ENCODE measurements around the gene CYP27A1.
"Not testable (repeated sequence)": the region's sequence is repeated elsewhere in the genome, so short reads cannot be mapped to it uniquely, and the experiment has no call there.

CYP27A1 gene

GRCh38 chr2:218830526-218831306 lies 48.8 kb downstream of the CYP27A1 start:
- in situ Hi-C loops (cut with HindIII; ENCODE audit: low sequenced_read_pairs): no loop called here

- in situ Hi-C loops (cut with HindIII; ENCODE audit: low sequenced_read_pairs): no loop called here
These were observed 49.5 kb downstream of the CYP27A1 start, which contains the start of gene PRKAG3 for GRCh38 chr2:218831378-218831990. TSS of gene PRKAG3 (minus strand) at chr2:218831803.

GRCh38 chr2:218832081-218832480 lies 50.1 kb downstream of the CYP27A1 start:
- in situ Hi-C loops (cut with HindIII; ENCODE audit: low sequenced_read_pairs): no loop called here

GRCh38 chr2:218832520-218832919 lies 50.6 kb downstream of the CYP27A1 start:
- in situ Hi-C loops (cut with HindIII; ENCODE audit: low sequenced_read_pairs): no loop called here

- in situ Hi-C loops (cut with HindIII; ENCODE audit: low sequenced_read_pairs): no loop called here
These were observed 51.2 kb downstream of the CYP27A1 start for GRCh38 chr2:218833023-218833609.

- in situ Hi-C loops (cut with HindIII; ENCODE audit: low sequenced_read_pairs): no loop called here
These were observed 52.7 kb downstream of the CYP27A1 start for GRCh38 chr2:218834685-218835084.

- in situ Hi-C loops (cut with HindIII; ENCODE audit: low sequenced_read_pairs): no loop called here
These were observed 55.5 kb downstream of the CYP27A1 start for GRCh38 chr2:218837495-218837894.

GRCh38 chr2:218839430-218839829 lies 57.5 kb downstream of the CYP27A1 start:
- in situ Hi-C loops (cut with HindIII; ENCODE audit: low sequenced_read_pairs): no loop called here

- in situ Hi-C loops (cut with HindIII; ENCODE audit: low sequenced_read_pairs): no loop called here
These were observed 57.9 kb downstream of the CYP27A1 start for GRCh38 chr2:218839888-218840287.

- in situ Hi-C loops (cut with HindIII; ENCODE audit: low sequenced_read_pairs): not testable (repeated sequence)
These were observed 62.4 kb downstream of the CYP27A1 start for GRCh38 chr2:218844334-218844733.

- in situ Hi-C loops (cut with HindIII; ENCODE audit: low sequenced_read_pairs): not testable (repeated sequence)
These were observed 65.0 kb downstream of the CYP27A1 start for GRCh38 chr2:218846963-218847362.

- in situ Hi-C loops (cut with HindIII; ENCODE audit: low sequenced_read_pairs): no loop called here
These were observed 67.8 kb downstream of the CYP27A1 start for GRCh38 chr2:218849721-218850120.

GRCh38 chr2:218850796-218851195 lies 68.8 kb downstream of the CYP27A1 start:
- in situ Hi-C loops (cut with HindIII; ENCODE audit: low sequenced_read_pairs): no loop called here

GRCh38 chr2:218851286-218851685 lies 69.3 kb downstream of the CYP27A1 start:
- in situ Hi-C loops (cut with HindIII; ENCODE audit: low sequenced_read_pairs): no loop called here

GRCh38 chr2:218852911-218853667 lies 71.1 kb downstream of the CYP27A1 start:
- in situ Hi-C loops (cut with HindIII; ENCODE audit: low sequenced_read_pairs): no loop called here

- in situ Hi-C loops (cut with HindIII; ENCODE audit: low sequenced_read_pairs): no loop called here
These were observed 71.8 kb downstream of the CYP27A1 start for GRCh38 chr2:218853766-218854165.

- in situ Hi-C loops (cut with HindIII; ENCODE audit: low sequenced_read_pairs): no loop called here
These were observed 72.9 kb downstream of the CYP27A1 start for GRCh38 chr2:218854860-218855259.

GRCh38 chr2:218855305-218856166 lies 73.6 kb downstream of the CYP27A1 start:
- in situ Hi-C loops (cut with HindIII; ENCODE audit: low sequenced_read_pairs): no loop called here

- in situ Hi-C loops (cut with HindIII; ENCODE audit: low sequenced_read_pairs): no loop called here
These were observed 74.4 kb downstream of the CYP27A1 start for GRCh38 chr2:218856167-218856895.

GRCh38 chr2:218856896-218857243 lies 74.9 kb downstream of the CYP27A1 start:
- in situ Hi-C loops (cut with HindIII; ENCODE audit: low sequenced_read_pairs): no loop called here

Data from DLD1 (cell line).